Peyer's patch (tissue), 4 donors: ENCODE data around the gene BCCIP. TPM values are rescaled to one million over a fixed set of nuclear protein-coding genes. Genes with fewer than 3 reads are reported as not detected.

Source experiments
- DNase-seq, 3 donors: peaks; one replicate each; pipeline ENCODE4 v3.0.0-alpha.2; 2017 to 2019
- H3K27ac ChIP-seq, 4 donors: fragments of 200-600 bp; sonication (generic); one replicate each; pipeline ENCODE4 v1.5.1; 2016 to 2019
- H3K27me3 ChIP-seq, 2 donors: fragments of 200-600 bp; sonication (generic); one replicate each; pipeline ENCODE4 v1.5.1; 2019
- H3K36me3 ChIP-seq, 3 donors: fragments of 200-600 bp; sonication (generic); one replicate each; pipeline ENCODE4 v1.5.1; 2016 to 2019
- H3K4me1 ChIP-seq, 4 donors: fragments of 200-600 bp; sonication (generic); one replicate each; pipeline ENCODE4 v1.5.1; 2016 to 2019
- H3K4me3 ChIP-seq, 4 donors: fragments of 200-600 bp; sonication (generic); 1 replicate in 3 of 4; 2 replicates in 1 of 4; pipeline ENCODE4 v1.5.1; 2016 to 2019; ENCODE audit warnings: mild to moderate bottlenecking in 1 of 4
- H3K9me3 ChIP-seq, 4 donors: fragments of 200-600 bp; sonication (generic); one replicate each; pipeline ENCODE4 v1.5.1; 2016 to 2019; ENCODE audit warnings: mild to moderate bottlenecking in 1 of 4
- CTCF ChIP-seq, 6 experiments: fragments of 450-650 bp in 4 of 6; fragments of 200-600 bp in 2 of 6; sonication (generic) in 1 of 6; IDR thresholded peaks; one replicate each; pipeline ENCODE4 v1.5.1; 2017 to 2019; ENCODE audit warnings: antibody characterized with exemption in 6 of 6, mild to moderate bottlenecking in 3 of 6, moderate library complexity in 1 of 6
- POLR2A ChIP-seq, 2 donors: fragments of 450-650 bp; IDR thresholded peaks; one replicate each; pipeline ENCODE4 v1.5.1; 2017; ENCODE audit warnings: antibody characterized with exemption in 2 of 2, mild to moderate bottlenecking in 2 of 2, moderate library complexity in 2 of 2
- total RNA-seq, 4 donors: library from RNA; depleted of rRNA; stranded (reverse); fragments of >200 nt; gene quantifications; one replicate each; pipeline ENCODE4 v1.1.0, GENCODE V29; 2016

Gene BCCIP
- total RNA-seq, 4 donors from 2014 or later: 17.4 to 28.1 (median 20.0) TPM

DNA sequence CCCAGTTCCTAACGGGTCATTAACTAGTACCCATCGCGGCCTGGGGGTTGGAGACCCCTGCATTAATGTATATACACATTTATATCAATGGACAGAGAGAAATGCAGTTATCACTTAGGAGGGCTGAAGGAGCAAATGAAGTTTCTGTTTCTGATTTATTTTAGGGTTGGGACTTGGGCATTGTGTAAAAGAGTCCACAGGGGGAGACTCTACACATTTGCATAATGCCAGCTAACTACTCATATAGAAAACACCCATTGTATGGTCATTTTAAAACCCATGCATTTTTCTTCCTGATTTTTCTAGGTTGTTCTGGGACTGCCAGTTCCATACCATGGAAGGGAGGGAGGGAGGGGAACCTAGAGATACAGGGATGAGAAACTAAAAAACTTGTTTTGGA is 23.5 kb downstream of the BCCIP start:
- H3K36me3 ChIP-seq: peaks cover 0 to 58% (median 0%) of the 10 kb centered on the region in 3 donors
- no peaks in the 10 kb centered on the region for H3K9me3 ChIP-seq
- DNase-seq: no peak
- no peak for TF ChIP-seq POLR2A (IDR thresholded peaks at IDR 0.05)
- no peak for TF ChIP-seq CTCF (IDR thresholded peaks at IDR 0.05)
- no peak overlapping the region for H3K4me3 ChIP-seq
- H3K4me1 ChIP-seq: no peaks in the 10 kb centered on the region
- H3K27me3 ChIP-seq: no peaks in the 10 kb centered on the region
- H3K27ac ChIP-seq: no peak overlapping the region

DNA sequence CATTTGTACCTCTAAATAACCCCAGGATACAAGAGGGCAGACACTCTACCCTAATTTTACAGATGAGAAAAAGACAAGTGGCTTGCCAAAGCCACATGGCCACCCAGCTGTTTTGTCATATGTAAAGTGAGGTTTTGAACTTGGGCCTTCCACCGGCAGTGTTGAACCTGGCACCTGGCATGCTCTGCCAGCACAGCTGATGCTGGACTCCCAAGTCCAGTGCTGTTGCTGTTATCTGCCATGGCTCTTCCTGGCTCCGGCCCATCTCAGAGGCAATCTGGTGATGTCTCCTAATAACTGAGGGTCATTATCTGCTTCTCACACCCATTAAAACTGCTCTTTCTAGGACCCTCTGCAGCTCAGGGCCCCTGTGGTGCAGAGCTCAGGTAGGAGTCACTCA is 25.0 kb downstream of the BCCIP start:
- Histone ChIP-seq H3K9me3 (no peaks in the 10 kb centered on the region), H3K4me1 (no peaks in the 10 kb centered on the region), H3K27me3 (no peaks in the 10 kb centered on the region), H3K36me3 (peaks cover 0 to 58% (median 0%) of the 10 kb centered on the region in 3 donors), H3K4me3 (no peak overlapping the region), H3K27ac (no peak overlapping the region)
- no peak for TF ChIP-seq POLR2A (IDR thresholded peaks at IDR 0.05)
- TF ChIP-seq CTCF (IDR thresholded peaks at IDR 0.05): no peak
- DNase-seq: no peak

DNA sequence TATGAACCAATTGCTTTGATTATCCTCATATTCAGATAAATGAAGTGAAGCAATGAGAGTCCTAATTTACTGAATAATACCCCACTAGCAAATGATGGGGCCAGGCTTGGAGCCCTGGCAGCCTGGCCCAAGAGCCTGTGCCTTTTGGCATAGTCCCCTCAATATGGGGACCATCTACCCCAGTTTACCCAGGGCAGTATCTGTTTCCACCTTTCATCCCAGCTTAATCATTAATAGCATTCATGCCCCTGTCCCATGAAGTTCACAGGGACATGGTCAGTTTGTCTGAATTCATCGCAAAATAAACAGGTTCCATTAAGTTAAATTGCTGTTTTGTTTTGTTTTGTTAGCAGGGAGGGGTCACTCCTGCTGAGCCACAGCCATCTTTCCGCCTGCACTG is 25.5 kb downstream of the BCCIP start:
- no peaks in the 10 kb centered on the region for H3K27me3 ChIP-seq

DNA sequence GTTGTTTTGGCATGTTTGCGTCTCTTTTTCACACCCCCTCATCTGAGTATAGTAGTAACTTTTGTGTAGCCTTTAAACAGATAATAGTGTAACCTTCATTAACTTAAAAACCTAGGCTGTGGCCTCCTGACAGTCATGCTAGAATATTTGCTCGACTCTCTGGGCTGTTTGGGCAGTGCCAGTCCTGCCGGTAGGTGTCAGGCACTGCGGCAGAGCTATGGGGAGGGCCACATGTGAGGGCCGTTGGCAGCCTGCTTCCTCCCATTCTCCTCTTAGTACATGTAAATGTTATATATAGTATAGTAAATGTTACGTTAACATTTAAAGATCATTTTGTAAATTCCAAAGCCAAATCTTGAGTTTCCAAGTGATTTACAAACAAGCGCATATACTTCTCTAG is 26.1 kb downstream of the BCCIP start:
- no peak for DNase-seq
- Histone ChIP-seq H3K36me3 (peaks cover 0 to 54% (median 0%) of the 10 kb centered on the region in 3 donors), H3K9me3 (no peaks in the 10 kb centered on the region), H3K27ac (no peak overlapping the region), H3K27me3 (no peaks in the 10 kb centered on the region), H3K4me3 (no peak overlapping the region), H3K4me1 (no peaks in the 10 kb centered on the region)
- no peak for TF ChIP-seq CTCF (IDR thresholded peaks at IDR 0.05)
- TF ChIP-seq POLR2A (IDR thresholded peaks at IDR 0.05): no peak

More for the DNA sequence above, 25.5 kb downstream of the BCCIP start:
- no peak for TF ChIP-seq POLR2A (IDR thresholded peaks at IDR 0.05)
- TF ChIP-seq CTCF (IDR thresholded peaks at IDR 0.05): no peak
- Histone ChIP-seq H3K4me1 (no peaks in the 10 kb centered on the region), H3K9me3 (no peaks in the 10 kb centered on the region), H3K27ac (no peak overlapping the region), H3K36me3 (peaks cover 0 to 54% (median 0%) of the 10 kb centered on the region in 3 donors), H3K4me3 (no peak overlapping the region)
- DNase-seq: no peak

GRCh38 chr10:125850766-125851731 is 27.7 kb downstream of the BCCIP start:
- no peak overlapping the region for H3K4me3 ChIP-seq
- no peak for TF ChIP-seq CTCF (IDR thresholded peaks at IDR 0.05)
- no peak for TF ChIP-seq POLR2A (IDR thresholded peaks at IDR 0.05)
- no peaks in the 10 kb centered on the region for H3K27me3 ChIP-seq
- H3K9me3 ChIP-seq: no peaks in the 10 kb centered on the region
- peaks cover 0 to 60% (median 0%) of the 10 kb centered on the region in 3 donors for H3K36me3 ChIP-seq
- H3K27ac ChIP-seq: no peak overlapping the region
- no peaks in the 10 kb centered on the region for H3K4me1 ChIP-seq
- no peak for DNase-seq
